ENCODE measurements around the gene GLB1L.

The GLB1L gene

DNA sequence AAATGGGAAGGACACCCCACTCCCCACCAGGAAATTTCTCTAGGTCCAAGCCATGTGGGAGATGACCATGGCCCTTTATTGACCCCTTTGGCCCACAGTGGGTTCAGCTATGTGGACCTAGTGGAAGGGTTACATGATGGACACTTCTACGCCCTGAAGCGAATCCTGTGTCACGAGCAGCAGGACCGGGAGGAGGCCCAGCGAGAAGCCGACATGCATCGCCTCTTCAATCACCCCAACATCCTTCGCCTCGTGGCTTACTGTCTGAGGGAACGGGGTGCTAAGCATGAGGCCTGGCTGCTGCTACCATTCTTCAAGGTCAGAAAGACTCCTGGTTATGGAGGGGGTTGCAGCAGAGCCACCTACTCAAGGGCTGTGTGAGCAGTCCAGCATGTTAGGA is 1.3 kb upstream of the GLB1L start:
- H3K27me3 ChIP-seq (ENCODE audit: insufficient read depth, low read length), result peaks cover 6% of the 10 kb centered on the region
- H3K4me1 ChIP-seq (ENCODE audit: insufficient read depth, low read length), result peaks cover 18% of the 10 kb centered on the region
- H3K9me3 ChIP-seq (ENCODE audit: low read length), result no peaks in the 10 kb centered on the region
- no peak overlapping the region for H2AFZ ChIP-seq (ENCODE audit: low read depth, low read length)
- H3K4me3 ChIP-seq (ENCODE audit: low read length), result peak overlapping the region; percentile 71
- H3K36me3 ChIP-seq (ENCODE audit: insufficient read depth, low read length), result peaks cover 19% of the 10 kb centered on the region

DNA sequence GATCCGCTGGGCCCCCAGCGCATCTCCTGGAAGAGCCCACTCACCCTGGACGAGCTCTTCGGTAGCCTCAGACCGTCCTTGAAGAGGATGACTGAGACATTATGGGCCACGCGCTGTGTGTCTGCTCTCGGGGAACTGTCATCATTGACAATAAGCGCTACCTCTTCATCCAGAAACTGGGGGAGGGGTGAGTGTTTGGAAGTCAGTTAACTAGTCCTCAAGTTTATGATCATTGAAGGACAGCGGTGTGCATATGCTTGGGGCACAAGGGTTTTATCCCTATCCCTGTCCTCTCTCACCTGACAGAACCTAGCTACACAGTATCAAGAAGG is 621 bp upstream of the GLB1L start:
- H3K4me1 ChIP-seq (ENCODE audit: insufficient read depth, low read length), result peaks cover 18% of the 10 kb centered on the region

DNA sequence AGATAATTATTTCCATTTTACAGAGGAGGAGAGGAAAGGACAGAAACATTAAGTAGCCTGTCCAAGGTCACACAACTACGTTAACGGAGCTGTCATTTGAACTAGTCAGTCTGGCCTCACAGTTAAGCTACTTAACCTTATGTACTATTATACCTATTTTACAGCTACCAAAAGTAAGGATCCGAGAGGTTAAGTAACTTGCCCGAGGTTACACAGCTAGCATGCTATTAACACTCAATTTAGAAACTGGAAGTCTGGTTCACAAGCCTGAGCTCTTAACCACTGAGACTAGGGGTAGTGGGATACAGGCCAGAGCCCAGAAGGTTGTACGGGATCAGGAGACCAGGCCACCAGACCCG is 476 bp downstream of the GLB1L start:
- Histone ChIP-seq H3K36me3 (ENCODE audit: insufficient read depth, low read length) (peaks cover 19% of the 10 kb centered on the region), H3K9me3 (ENCODE audit: low read length) (no peaks in the 10 kb centered on the region), H2AFZ (ENCODE audit: low read depth, low read length) (peak overlapping the region; percentile 23), H3K4me3 (ENCODE audit: low read length) (peak overlapping the region; percentile 71), H3K4me1 (ENCODE audit: insufficient read depth, low read length) (peaks cover 18% of the 10 kb centered on the region), H3K27me3 (ENCODE audit: insufficient read depth, low read length) (no peaks in the 10 kb centered on the region)

More for the DNA sequence above, 621 bp upstream of the GLB1L start:
- H3K4me3 ChIP-seq (ENCODE audit: low read length), result peak overlapping the region; percentile 71
- H3K27me3 ChIP-seq (ENCODE audit: insufficient read depth, low read length), result no peaks in the 10 kb centered on the region
- H3K36me3 ChIP-seq (ENCODE audit: insufficient read depth, low read length), result peaks cover 19% of the 10 kb centered on the region
- no peaks in the 10 kb centered on the region for H3K9me3 ChIP-seq (ENCODE audit: low read length)
- H2AFZ ChIP-seq (ENCODE audit: low read depth, low read length), result no peak overlapping the region

DNA sequence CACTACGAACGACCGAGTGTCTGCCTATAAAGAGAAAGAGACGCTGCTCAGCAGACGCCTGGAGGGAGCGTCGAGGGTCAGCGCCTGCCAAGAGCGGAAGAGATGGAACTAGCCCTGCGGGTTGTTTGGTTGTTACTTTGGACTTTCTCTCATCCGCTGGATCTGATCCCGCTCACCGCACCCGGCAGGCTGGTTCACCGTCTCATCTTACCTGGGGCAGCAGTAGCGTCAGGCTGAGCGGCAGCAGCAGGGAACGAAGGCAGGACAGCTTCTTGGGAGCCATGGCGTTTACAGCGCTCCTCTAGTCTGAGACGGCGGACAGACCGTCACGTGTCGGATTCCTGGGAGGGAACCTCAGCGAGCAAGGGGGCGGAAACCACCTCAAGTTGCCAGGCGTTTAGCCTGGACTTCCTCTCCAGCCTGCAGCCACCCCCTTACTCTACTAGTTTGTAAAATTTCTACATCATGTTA is 1.9 kb downstream of the GLB1L start:
- Histone ChIP-seq H3K9me3 (ENCODE audit: low read length) (no peaks in the 10 kb centered on the region), H2AFZ (ENCODE audit: low read depth, low read length) (no peak overlapping the region), H3K4me1 (ENCODE audit: insufficient read depth, low read length) (peaks cover 18% of the 10 kb centered on the region), H3K27me3 (ENCODE audit: insufficient read depth, low read length) (no peaks in the 10 kb centered on the region), H3K4me3 (ENCODE audit: low read length) (no peak overlapping the region), H3K36me3 (ENCODE audit: insufficient read depth, low read length) (peaks cover 25% of the 10 kb centered on the region)

DNA sequence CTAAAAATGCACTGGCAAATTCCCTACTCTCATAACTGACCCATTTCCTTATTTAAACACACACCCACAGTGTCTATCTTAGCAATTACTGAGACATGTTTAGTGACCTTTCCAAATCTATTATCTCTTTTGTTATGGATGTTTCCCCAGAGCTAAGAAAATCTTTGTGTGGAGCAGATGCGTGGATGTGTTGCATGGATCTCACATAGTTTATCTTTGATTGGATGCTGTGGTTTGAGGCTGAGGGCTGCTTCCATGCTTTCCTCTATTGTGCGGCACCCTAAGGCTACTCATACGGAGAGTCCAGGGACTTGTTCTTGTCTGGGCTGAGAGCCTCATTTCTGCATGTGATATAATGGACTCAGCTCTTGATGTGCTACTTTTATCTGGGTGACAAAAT is 10.9 kb downstream of the GLB1L start:
- H3K4me3 ChIP-seq (ENCODE audit: low read length), result no peak overlapping the region
- H3K27me3 ChIP-seq (ENCODE audit: insufficient read depth, low read length), result no peaks in the 10 kb centered on the region
- no peaks in the 10 kb centered on the region for H3K9me3 ChIP-seq (ENCODE audit: low read length)
- H3K36me3 ChIP-seq (ENCODE audit: insufficient read depth, low read length), result peaks cover 58% of the 10 kb centered on the region
- peaks cover 7% of the 10 kb centered on the region for H3K4me1 ChIP-seq (ENCODE audit: insufficient read depth, low read length)
- H2AFZ ChIP-seq (ENCODE audit: low read depth, low read length), result no peak overlapping the region

DNA sequence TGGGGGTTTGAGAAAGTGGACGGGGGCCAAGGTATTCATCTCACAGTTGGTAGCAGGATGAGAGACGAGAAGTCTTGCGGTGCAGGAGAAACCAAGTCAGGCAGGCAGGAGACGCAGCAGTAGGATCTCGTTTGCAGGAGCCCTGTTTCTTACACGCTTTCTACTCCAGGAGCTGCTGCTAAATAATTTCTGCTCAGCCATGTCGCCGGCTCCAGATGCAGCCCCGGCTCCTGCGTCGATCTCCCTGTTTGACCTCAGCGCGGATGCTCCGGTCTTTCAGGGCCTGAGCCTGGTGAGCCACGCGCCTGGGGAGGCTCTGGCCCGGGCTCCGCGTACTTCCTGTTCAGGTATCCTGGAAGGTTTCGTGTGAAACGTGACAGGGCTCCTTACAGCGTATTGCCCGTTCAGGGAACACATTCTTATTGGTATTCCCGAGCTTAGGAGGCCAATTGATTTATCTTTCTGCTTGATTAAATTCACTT is 15.1 kb downstream of the GLB1L start:
- Histone ChIP-seq H3K36me3 (ENCODE audit: insufficient read depth, low read length) (peaks cover 34% of the 10 kb centered on the region), H3K9me3 (ENCODE audit: low read length) (no peaks in the 10 kb centered on the region), H3K27me3 (ENCODE audit: insufficient read depth, low read length) (no peaks in the 10 kb centered on the region), H3K4me1 (ENCODE audit: insufficient read depth, low read length) (peaks cover 18% of the 10 kb centered on the region), H2AFZ (ENCODE audit: low read depth, low read length) (peak overlapping the region; percentile 30), H3K4me3 (ENCODE audit: low read length) (peak overlapping the region; percentile 60)

DNA sequence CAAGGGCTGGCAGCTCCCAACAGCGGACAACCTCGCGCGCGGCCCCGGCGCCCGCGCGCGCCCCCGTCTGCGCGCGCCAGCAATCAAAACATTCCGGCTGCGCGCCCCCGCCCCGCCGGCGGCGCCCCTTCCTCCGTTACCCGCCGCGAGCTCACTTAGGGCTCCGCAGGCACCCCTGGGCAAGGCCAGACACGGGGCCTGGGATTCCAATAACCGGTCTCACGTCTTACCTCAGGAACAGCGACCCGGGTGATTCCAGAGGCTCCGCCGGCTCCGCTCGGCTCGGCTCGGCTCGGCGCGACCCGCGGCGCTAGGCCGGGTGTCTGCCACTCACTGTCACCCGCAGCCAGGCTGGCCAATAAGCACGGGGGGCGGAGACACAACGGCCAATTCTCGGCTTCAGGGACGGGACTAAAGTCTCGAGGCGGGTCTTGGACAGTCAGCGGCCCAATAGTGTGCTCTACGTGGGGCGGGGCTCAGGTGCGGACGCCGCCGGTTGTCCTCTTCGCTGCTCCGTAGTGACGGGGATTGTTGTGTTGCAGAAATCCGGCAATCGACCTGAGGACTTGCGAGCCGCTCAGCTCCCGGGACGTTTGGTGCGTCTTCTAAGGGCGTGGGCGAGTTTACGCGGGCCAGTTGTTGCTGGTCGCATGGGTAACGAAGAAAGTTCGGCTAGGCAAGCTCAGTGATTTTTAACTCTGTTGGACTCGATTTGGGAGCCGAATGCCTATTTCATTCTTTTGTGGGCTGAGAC is 15.8 kb downstream of the GLB1L start, which contains the start of the genes ANKZF1 and ATG9A:
ANKZF1 (plus strand) TSS at position 502 of the 754 bp plus-strand sequence. CDS start 452 bp downstream, outside the sequence.
ATG9A (minus strand) TSS at position 332 of the 754 bp plus-strand sequence. CDS start 1,612 bp downstream, outside the sequence.
- Histone ChIP-seq H3K27me3 (ENCODE audit: insufficient read depth, low read length) (no peaks in the 10 kb centered on the region), H2AFZ (ENCODE audit: low read depth, low read length) (peak within 1 kb of the TSS; percentile 57), H3K4me3 (ENCODE audit: low read length) (peak within 1 kb of the TSS; percentile 60), H3K4me1 (ENCODE audit: insufficient read depth, low read length) (peaks cover 18% of the 10 kb centered on the region), H3K36me3 (ENCODE audit: insufficient read depth, low read length) (peaks cover 35% of the 10 kb centered on the region), H3K9me3 (ENCODE audit: low read length) (no peaks in the 10 kb centered on the region)

DNA sequence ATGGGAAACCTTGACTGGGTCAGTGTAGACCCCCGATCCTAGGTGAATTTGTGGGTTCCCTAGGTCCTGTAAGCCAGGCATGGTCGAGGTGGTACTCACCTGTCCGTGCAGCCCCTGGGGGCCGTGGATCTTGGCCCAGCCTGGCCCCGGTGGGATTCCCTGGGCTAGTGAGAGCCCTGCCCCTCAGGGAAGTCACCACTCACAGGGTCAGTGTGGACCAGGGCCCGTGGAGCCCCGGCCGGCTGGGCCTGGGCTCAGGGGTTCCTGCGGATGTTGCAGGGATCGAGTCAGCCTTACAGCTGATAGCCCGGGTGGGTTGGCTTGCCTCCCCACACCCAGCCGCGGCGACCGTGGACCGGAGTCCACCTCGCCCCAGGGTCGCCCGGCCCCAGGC is 16.3 kb downstream of the GLB1L start:
- Histone ChIP-seq H3K36me3 (ENCODE audit: insufficient read depth, low read length) (peaks cover 35% of the 10 kb centered on the region), H3K9me3 (ENCODE audit: low read length) (no peaks in the 10 kb centered on the region), H3K27me3 (ENCODE audit: insufficient read depth, low read length) (no peaks in the 10 kb centered on the region), H3K4me1 (ENCODE audit: insufficient read depth, low read length) (peaks cover 18% of the 10 kb centered on the region), H3K4me3 (ENCODE audit: low read length) (peak overlapping the region; percentile 60), H2AFZ (ENCODE audit: low read depth, low read length) (peak overlapping the region; percentile 57)

DNA sequence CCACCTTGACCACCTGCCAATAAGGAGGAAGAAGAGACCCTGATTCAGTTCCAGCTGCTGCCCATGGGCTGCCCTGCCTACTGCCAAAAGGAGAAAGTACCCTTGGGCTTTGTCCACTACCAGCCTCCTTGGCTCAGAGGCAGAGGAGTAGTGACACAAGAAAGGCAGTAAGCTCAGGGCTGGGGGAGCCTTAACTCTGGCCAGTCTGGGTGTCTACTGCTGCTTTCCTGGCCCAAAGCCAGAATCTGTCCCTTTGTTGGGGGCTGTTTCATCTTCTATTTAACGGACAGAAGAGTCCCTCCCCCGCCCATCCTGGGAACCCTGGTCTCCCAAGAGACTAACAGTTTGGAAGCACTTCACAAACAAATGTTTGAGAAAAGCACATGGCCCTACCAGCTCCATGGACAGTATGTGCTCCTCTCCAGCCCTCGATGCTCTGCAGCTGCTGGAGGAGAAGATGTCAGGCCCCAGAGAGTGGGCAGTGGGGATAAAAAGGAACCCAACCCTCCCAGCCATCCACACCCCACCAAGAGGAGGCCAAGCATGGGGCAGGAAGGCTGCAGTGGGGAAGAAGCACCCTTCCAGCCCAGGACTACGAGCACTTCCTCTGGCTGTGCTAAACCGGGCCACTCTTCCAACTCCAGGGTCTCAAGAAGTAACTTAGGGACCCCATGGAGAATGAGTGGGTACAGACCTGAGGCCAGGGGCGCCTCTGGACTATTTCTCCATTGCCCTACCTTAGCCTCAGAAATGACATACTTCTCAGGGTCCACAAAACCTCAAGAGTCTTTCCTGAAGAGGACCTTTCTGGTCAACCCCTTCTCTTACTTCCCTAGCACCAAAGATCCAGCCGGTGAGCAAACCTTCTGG is 17.0 kb downstream of the GLB1L start:
- Histone ChIP-seq H3K36me3 (ENCODE audit: insufficient read depth, low read length) (peaks cover 35% of the 10 kb centered on the region), H3K27me3 (ENCODE audit: insufficient read depth, low read length) (no peaks in the 10 kb centered on the region), H2AFZ (ENCODE audit: low read depth, low read length) (no peak overlapping the region)

DNA sequence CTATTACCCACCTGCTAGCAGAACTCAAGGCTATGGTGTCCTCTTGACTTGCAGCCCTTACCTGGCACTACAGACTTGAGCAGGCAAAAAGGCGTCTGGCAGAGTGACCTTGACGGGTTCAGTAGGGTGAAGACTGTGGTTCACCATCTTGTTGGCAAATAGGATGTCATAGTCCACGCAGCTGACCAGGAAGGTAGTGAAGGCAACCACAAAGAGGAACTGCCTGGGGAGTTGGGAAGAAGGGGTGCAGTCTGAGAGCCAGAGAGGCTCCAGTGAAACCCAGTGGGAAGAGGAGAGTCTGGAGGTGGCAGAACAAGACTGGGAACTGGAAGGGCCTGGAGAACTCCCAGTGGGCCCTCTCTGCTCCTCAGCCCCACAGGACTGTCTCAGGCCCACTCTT is 19.9 kb downstream of the GLB1L start:
- H3K4me1 ChIP-seq (ENCODE audit: insufficient read depth, low read length), result peaks cover 14% of the 10 kb centered on the region
- no peak overlapping the region for H3K4me3 ChIP-seq (ENCODE audit: low read length)
- peaks cover 40% of the 10 kb centered on the region for H3K36me3 ChIP-seq (ENCODE audit: insufficient read depth, low read length)
- no peak overlapping the region for H2AFZ ChIP-seq (ENCODE audit: low read depth, low read length)
- no peaks in the 10 kb centered on the region for H3K27me3 ChIP-seq (ENCODE audit: insufficient read depth, low read length)
- no peaks in the 10 kb centered on the region for H3K9me3 ChIP-seq (ENCODE audit: low read length)

More for the DNA sequence above, 17.0 kb downstream of the GLB1L start:
- Histone ChIP-seq H3K9me3 (ENCODE audit: low read length) (no peaks in the 10 kb centered on the region), H3K4me3 (ENCODE audit: low read length) (peak overlapping the region; percentile 60), H3K4me1 (ENCODE audit: insufficient read depth, low read length) (peaks cover 18% of the 10 kb centered on the region)

DNA sequence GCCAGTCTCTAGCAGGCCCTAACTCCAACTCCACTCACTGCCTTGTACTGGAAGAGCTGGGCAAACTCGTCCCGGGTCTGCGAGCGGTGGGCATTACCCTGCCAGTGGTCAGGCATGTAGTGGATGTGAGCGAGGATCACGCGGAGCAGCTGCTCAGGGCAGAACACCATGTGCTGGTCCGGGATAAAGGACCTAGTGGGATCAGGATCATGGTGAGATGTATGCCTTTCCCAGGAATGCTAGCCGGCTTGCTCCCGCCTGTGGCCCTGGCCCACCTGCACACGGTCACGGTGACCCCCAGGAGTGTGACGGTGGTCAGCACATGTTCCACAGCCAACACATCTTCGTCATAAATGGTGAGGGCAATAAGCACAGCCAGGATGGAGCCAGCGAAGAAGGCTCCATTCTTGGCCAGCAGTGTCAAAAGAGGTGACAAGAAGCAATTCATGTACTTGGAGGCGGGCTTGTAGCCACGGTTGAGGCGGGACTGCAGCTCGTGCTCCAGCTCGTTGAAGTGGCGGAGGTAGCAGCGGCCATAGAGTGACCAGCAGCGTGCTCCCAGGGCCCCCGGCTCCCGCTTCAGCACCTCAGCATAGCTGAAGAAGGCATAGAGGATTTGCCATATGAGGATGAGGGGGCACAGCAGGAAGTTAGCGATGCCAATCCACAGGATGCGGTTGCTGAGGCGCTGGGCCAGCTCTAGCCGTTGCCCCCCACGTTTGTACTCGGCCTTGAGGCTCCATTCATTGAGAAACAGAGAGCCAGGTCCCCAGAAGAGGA is 21.2 kb downstream of the GLB1L start:
- Histone ChIP-seq H2AFZ (ENCODE audit: low read depth, low read length) (no peak overlapping the region), H3K36me3 (ENCODE audit: insufficient read depth, low read length) (peaks cover 45% of the 10 kb centered on the region), H3K4me3 (ENCODE audit: low read length) (no peak overlapping the region), H3K4me1 (ENCODE audit: insufficient read depth, low read length) (peaks cover 18% of the 10 kb centered on the region), H3K9me3 (ENCODE audit: low read length) (no peaks in the 10 kb centered on the region), H3K27me3 (ENCODE audit: insufficient read depth, low read length) (no peaks in the 10 kb centered on the region)

DNA sequence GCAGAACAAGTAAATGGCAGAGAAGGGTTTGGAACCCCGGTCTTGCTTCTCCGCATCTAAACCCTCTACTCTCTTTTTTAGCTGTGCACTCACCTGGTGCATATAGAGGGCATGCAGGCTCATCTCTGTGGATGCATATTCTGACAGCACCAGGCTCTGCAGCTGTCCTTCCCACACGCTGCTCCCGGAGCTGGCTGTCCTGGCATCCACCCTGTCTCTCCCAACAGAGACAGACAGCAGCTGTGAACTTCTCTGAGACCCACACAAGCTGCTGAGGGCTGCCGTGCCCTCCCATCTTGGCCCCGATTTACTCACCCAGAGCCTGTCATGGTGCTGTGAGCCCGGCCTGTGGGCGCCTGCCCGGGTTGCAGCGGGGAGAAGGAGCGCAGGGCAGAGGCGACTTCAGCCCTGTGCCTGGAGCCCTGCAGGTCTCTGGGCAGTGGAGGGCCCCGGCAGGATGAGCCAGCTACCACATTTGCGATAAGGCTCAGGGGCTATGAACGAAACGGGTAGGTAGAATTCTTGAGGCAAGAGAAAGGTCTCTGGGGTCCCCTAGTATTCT is 23.2 kb downstream of the GLB1L start:
- H3K4me3 ChIP-seq (ENCODE audit: low read length), result no peak overlapping the region
- H3K4me1 ChIP-seq (ENCODE audit: insufficient read depth, low read length), result peaks cover 16% of the 10 kb centered on the region
- H3K9me3 ChIP-seq (ENCODE audit: low read length), result no peaks in the 10 kb centered on the region
- no peak overlapping the region for H2AFZ ChIP-seq (ENCODE audit: low read depth, low read length)
- H3K36me3 ChIP-seq (ENCODE audit: insufficient read depth, low read length), result peaks cover 45% of the 10 kb centered on the region
- H3K27me3 ChIP-seq (ENCODE audit: insufficient read depth, low read length), result no peaks in the 10 kb centered on the region

Data from neuron (in vitro differentiated cells).